Measurements from ENCODE around the gene BBS10.

DNA sequence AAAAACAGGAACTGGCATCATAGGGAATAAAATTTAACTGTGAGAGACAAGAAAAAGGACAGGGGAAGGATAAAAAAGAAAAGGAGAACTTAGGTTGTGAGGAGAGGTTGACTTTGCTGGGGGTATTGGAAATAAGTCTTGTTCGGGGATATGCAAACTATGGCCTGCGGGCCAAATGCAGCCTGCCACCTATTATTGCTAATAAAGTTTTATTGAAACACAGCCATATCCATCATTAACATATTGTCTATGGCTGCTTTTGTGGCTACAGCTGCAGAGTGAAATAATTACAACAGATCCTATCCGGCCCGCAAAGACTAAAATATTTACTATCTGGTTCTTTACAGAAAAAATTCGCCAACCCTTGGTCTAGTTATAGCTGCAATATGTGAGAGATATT is 18.6 kb downstream of the BBS10 start:
- TF ChIP-seq, protein P1, sequence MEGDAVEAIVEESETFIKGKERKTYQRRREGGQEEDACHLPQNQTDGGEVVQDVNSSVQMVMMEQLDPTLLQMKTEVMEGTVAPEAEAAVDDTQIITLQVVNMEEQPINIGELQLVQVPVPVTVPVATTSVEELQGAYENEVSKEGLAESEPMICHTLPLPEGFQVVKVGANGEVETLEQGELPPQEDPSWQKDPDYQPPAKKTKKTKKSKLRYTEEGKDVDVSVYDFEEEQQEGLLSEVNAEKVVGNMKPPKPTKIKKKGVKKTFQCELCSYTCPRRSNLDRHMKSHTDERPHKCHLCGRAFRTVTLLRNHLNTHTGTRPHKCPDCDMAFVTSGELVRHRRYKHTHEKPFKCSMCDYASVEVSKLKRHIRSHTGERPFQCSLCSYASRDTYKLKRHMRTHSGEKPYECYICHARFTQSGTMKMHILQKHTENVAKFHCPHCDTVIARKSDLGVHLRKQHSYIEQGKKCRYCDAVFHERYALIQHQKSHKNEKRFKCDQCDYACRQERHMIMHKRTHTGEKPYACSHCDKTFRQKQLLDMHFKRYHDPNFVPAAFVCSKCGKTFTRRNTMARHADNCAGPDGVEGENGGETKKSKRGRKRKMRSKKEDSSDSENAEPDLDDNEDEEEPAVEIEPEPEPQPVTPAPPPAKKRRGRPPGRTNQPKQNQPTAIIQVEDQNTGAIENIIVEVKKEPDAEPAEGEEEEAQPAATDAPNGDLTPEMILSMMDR (IDR thresholded peaks at IDR 0.05): no peak
- TF ChIP-seq POLR2A (IDR thresholded peaks at IDR 0.05): no peak

Data from thyroid gland (tissue), 4 donors.